KMS-11 (cell line): Measurements from ENCODE around the gene KCNT1.

Experiments used
- H2AFZ ChIP-seq: fragments of 200-600 bp; sonication (generic); 2 replicates; pipeline ENCODE4 v1.6.1; 2016; ENCODE audit warnings: antibody characterized with exemption, mixed run types, low read depth
- H3K27ac ChIP-seq: fragments of 200-600 bp; sonication (generic); 2 replicates; pipeline ENCODE4 v1.6.1; 2016; ENCODE audit warnings: mild to moderate bottlenecking, mixed run types
- H3K27me3 ChIP-seq: fragments of 200-600 bp; sonication (generic); 2 replicates; pipeline ENCODE4 v1.6.1; 2017; ENCODE audit warnings: mild to moderate bottlenecking, low read depth, mixed run types, moderate library complexity; ENCODE audit not compliant: insufficient read depth
- H3K36me3 ChIP-seq: fragments of 200-600 bp; sonication (generic); 2 replicates; pipeline ENCODE4 v1.6.1; 2017; ENCODE audit warnings: mild to moderate bottlenecking, mixed run types; ENCODE audit not compliant: insufficient read depth
- H3K4me1 ChIP-seq: fragments of 200-600 bp; sonication (generic); 2 replicates; pipeline ENCODE4 v1.6.1; 2016; ENCODE audit warnings: mild to moderate bottlenecking, low read depth, mixed run types; ENCODE audit not compliant: poor library complexity, severe bottlenecking
- H3K4me2 ChIP-seq: fragments of 200-600 bp; sonication (generic); 2 replicates; pipeline ENCODE4 v1.7.0; 2016; ENCODE audit warnings: mild to moderate bottlenecking, mixed run types
- H3K4me3 ChIP-seq: fragments of 200-600 bp; sonication (generic); IDR thresholded peaks from 2 replicates; pipeline ENCODE4 v1.6.1; 2017; ENCODE audit warnings: low read depth, low read length, mixed read lengths; ENCODE audit not compliant: insufficient read depth
- H3K79me2 ChIP-seq: fragments of 200-600 bp; sonication (generic); 2 replicates; pipeline ENCODE4 v1.6.1; 2016; ENCODE audit warnings: low read depth, mixed run types; ENCODE audit not compliant: insufficient read depth
- H3K9ac ChIP-seq: fragments of 200-600 bp; sonication (generic); 2 replicates; pipeline ENCODE4 v1.6.1; 2016; ENCODE audit warnings: mild to moderate bottlenecking, mixed run types
- H4K20me1 ChIP-seq: fragments of 200-600 bp; sonication (generic); 2 replicates; pipeline ENCODE4 v1.6.1; 2016; ENCODE audit warnings: mild to moderate bottlenecking, mixed run types; ENCODE audit not compliant: insufficient read depth
- TF ChIP-seq, protein P1 (sequence below): fragments of 200-600 bp; sonication (generic); conservative IDR thresholded peaks from 2 replicates; pipeline ENCODE4 v1.6.1; 2017; ENCODE audit warnings: low read depth, mild to moderate bottlenecking, antibody characterized with exemption, low read length, moderate library complexity, mixed read lengths

The KCNT1 gene

DNA sequence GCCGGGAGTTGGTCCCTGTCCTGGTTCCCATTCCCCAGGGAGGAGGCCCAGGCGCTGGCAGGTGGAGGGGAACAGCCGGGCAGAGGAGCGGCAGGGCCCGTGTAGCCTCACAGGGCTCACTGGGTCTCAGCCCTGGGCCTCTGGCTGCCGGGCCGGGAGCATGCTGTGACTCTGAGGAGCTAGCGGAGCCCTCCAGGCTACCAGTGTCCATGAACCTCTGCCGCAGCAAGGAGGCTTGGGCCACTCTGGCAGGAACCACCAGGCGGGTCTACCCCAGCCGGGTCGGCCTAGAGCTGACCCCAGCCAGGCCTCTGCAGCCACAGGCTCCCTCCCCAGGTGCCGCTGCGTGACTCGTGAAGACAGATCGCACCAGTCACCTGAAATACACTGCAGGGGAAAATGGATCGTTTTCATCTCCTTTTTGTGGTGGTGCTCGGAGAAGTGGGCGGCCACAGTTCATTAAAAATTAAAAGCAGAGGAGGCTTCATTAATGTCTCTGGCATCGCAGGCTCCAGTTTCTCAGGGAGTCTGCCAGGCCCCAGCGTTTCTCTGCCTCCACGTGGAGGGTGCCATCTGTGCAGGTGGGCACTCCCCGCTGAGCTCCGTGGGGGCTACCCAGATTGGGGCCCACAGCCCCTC lies 43.8 kb downstream of the KCNT1 start:
- no peak overlapping the region for H2AFZ ChIP-seq
- no peaks in the 10 kb centered on the region for H3K4me1 ChIP-seq
- no peaks in the 10 kb centered on the region for H3K79me2 ChIP-seq
- H3K27me3 ChIP-seq, result peaks cover 77% of the 10 kb centered on the region; the same call in 1 of the 2 replicates
- H4K20me1 ChIP-seq, result no peaks in the 10 kb centered on the region
- no peaks in the 10 kb centered on the region for H3K36me3 ChIP-seq
- no peak overlapping the region for H3K4me2 ChIP-seq
- H3K27ac ChIP-seq, result no peak overlapping the region
- TF ChIP-seq, protein P1, sequence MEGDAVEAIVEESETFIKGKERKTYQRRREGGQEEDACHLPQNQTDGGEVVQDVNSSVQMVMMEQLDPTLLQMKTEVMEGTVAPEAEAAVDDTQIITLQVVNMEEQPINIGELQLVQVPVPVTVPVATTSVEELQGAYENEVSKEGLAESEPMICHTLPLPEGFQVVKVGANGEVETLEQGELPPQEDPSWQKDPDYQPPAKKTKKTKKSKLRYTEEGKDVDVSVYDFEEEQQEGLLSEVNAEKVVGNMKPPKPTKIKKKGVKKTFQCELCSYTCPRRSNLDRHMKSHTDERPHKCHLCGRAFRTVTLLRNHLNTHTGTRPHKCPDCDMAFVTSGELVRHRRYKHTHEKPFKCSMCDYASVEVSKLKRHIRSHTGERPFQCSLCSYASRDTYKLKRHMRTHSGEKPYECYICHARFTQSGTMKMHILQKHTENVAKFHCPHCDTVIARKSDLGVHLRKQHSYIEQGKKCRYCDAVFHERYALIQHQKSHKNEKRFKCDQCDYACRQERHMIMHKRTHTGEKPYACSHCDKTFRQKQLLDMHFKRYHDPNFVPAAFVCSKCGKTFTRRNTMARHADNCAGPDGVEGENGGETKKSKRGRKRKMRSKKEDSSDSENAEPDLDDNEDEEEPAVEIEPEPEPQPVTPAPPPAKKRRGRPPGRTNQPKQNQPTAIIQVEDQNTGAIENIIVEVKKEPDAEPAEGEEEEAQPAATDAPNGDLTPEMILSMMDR, result no peak
- no peak overlapping the region for H3K4me3 ChIP-seq
- H3K9ac ChIP-seq, result no peak overlapping the region

DNA sequence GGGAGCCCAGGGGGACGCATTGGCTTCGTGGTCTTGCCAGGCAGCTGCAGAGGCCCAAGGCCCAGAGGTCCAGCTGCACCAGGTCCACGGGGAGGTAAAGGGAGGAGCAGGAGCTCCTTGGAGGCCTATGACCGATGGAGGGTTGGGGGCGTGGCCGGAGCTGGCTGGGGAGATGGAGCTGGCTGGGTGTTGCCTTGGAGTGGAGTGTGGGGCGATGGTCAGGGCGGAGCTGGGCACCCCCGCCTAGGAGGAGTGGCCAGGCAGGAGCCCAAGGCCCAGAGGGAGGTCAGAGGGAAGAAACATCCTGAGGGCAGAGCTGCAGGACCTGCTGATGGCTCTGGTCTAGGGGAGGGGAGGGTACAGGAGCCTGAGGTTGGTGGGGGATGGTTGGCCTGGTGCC lies 44.6 kb downstream of the KCNT1 start:
- no peak overlapping the region for H3K9ac ChIP-seq
- peaks cover 79% of the 10 kb centered on the region; the same call in 1 of the 2 replicates for H3K27me3 ChIP-seq
- H4K20me1 ChIP-seq, result no peaks in the 10 kb centered on the region
- TF ChIP-seq, protein P1, result no peak
- H2AFZ ChIP-seq, result no peak overlapping the region
- no peak overlapping the region for H3K27ac ChIP-seq
- H3K4me2 ChIP-seq, result no peak overlapping the region
- H3K79me2 ChIP-seq, result no peaks in the 10 kb centered on the region
- H3K4me1 ChIP-seq, result no peaks in the 10 kb centered on the region
- no peak overlapping the region for H3K4me3 ChIP-seq
- no peaks in the 10 kb centered on the region for H3K36me3 ChIP-seq

DNA sequence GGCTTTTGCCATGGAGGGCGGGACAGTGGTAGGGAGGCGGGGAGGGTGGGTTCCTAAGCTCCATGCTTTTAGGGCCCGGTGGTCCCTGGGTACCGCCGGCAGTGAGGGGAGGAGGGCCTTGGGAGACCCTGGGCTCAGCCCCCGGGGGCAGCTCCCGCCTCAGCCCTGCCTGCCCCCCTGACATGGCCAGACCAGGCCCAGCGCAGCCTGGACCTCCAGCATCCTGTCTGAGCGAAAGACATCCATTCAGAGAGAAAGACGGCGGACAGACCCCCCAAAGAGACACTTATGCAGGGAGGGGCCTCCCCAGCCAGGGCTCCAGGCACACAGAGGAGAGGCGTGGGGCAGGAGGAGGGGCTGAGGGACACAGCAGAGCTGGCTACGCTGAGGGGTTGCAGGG lies 45.3 kb downstream of the KCNT1 start:
- no peak overlapping the region for H3K4me3 ChIP-seq
- no peak overlapping the region for H3K27ac ChIP-seq
- no peaks in the 10 kb centered on the region for H3K4me1 ChIP-seq
- peaks cover 80% of the 10 kb centered on the region; the same call in 1 of the 2 replicates for H3K27me3 ChIP-seq
- TF ChIP-seq, protein P1, result no peak
- no peak overlapping the region for H3K9ac ChIP-seq
- H4K20me1 ChIP-seq, result no peaks in the 10 kb centered on the region
- H3K79me2 ChIP-seq, result no peaks in the 10 kb centered on the region
- H3K36me3 ChIP-seq, result no peaks in the 10 kb centered on the region
- no peak overlapping the region for H3K4me2 ChIP-seq
- no peak overlapping the region for H2AFZ ChIP-seq

DNA sequence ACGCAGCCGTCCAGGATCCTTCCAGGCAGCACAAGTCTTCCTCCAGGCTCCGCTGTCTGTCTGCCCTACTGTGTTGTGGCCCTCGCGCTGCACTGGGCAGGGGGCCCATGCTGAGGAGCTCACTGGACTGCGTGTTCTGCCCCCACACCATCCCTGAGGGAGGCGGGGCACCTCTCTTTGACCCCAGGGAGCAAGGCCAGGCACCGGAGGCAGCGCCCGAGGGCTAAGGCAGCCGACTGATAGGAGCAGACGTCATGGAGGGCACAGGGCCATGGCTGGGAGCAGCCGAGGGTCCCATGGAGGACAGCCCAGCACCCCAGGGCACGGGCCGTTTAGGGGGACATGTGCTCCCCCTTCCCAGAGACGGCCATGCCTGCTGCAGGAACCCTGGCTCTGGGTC lies 46.7 kb downstream of the KCNT1 start:
- Histone ChIP-seq H3K9ac (no peak overlapping the region), H2AFZ (no peak overlapping the region), H3K27ac (no peak overlapping the region), H4K20me1 (no peaks in the 10 kb centered on the region), H3K4me2 (no peak overlapping the region), H3K4me3 (no peak overlapping the region), H3K4me1 (no peaks in the 10 kb centered on the region), H3K79me2 (no peaks in the 10 kb centered on the region), H3K27me3 (peaks cover 73% of the 10 kb centered on the region; the same call in 1 of the 2 replicates), H3K36me3 (no peaks in the 10 kb centered on the region)
- TF ChIP-seq, protein P1, result no peak
